ENCODE data around the gene BMP5. TPM values are rescaled to one million over a fixed set of nuclear protein-coding genes. Genes with fewer than 3 reads are reported as not detected.

The BMP5 gene
- 0.01 to 0.05 TPM in 2 of 5 replicates, not detected in the others for total RNA-seq (2022; extraction: Qiagen RNA extraction)

GRCh38 chr6:55875400-55875799 lies at the start of gene BMP5:
BMP5 (minus strand) TSS chr6:55875590; CDS start chr6:55874865, 725 bp downstream.

